Inflammatory macrophage (primary cell): ENCODE results near the gene TSPAN9.

Experiments used
- DNase-seq, 2 donors: peaks; one replicate each; pipeline ENCODE4 v3.0.0-alpha.2; 2020 to 2022

The TSPAN9 gene

DNA sequence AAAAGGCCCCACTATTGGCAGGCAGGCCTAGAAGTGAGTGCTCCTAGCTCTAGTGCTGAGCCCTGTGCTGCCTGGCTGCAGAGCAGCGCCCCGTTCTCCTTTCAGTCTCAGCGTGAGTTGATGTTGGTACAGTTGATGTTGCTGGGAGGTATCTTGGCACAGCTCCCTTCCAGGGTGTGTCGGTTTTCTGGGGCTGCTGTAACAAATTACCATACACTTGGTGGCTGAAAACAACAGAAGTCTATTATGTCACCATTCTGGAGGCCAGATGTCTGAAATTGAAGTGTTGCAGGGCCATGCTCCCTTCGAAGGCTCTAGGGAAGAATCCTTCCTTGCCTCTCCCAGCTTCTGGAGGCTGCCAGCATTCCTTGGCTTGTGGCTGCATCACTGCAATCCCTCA is 151.4 kb downstream of the TSPAN9 start:
- no peak for DNase-seq

DNA sequence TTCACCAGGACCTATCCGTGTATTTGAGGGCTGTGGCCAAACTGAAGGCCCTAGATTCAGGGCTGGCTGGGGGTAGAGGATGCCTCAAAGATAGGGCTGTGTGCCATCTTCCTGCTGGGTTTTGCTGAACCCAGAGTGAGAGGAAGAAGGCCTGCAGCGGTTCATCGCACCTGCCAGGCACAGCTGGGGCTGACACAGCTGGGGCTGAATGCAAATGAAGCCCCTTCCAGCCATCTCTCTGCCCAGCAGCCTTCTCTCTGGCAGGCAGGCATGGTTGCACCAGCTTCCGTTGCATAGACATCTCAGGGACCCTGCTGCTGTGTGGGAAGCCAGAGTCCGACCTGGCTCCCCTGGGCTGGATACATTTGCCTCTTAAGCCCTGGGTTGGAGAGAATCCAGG is 152.4 kb downstream of the TSPAN9 start:
- DNase-seq: no peak

DNA sequence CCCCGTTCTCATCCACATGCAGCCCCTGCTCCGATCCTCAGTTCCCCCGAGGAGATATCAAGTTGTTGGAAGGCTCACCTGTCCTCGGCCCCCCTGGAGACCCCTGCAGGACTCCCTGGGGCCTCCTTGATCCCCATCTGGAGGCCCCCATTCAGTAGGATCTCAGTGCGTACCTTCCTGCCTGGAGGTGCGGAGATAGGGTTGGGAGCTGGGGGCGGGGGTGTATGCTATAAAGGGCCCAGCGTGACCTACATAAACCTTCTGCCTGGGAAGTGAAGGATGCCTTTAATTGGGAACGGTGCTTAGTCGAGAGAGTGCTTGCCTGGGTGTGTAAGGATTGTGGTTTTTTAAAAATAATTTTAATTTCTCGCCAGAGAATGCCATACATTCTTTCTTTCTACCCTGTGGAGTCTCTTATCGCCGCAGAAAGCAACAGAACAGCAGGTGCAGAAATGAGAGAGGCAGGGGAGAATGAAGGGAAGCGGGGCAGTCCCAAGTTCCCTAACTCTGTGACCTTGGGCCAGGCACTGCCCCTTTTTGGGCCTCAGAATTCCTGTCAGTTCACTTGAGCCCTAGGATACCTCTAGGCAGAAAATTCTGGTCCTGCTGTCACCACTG is 153.7 kb downstream of the TSPAN9 start:
- DNase-seq: no peak

DNA sequence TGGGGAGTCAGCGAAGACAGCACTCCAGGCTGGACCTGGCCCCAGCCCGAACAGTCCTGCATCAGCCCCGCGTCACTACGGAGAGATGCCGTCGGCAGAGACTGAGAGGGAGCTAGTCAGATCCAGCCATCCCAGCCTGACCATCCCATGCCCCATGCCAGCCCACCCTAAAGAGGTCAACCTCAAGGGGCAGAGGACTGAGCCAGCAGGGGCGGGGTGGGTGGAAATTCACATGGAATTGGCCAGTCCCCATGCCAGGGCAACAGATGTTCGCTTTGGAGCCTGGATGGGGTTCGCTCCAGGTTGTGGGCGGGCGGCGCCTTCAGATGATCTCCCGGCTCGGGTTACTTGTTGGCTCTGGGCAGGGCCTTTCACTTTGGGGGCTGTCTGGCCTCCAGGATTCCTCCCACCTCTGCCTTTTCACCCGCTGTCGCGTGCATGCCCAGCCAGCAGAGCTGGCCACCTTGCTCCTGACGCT is 154.3 kb downstream of the TSPAN9 start:
- no peak for DNase-seq

GRCh38 chr12:3233797-3234196 is 156.6 kb downstream of the TSPAN9 start:
- DNase-seq: no peak

DNA sequence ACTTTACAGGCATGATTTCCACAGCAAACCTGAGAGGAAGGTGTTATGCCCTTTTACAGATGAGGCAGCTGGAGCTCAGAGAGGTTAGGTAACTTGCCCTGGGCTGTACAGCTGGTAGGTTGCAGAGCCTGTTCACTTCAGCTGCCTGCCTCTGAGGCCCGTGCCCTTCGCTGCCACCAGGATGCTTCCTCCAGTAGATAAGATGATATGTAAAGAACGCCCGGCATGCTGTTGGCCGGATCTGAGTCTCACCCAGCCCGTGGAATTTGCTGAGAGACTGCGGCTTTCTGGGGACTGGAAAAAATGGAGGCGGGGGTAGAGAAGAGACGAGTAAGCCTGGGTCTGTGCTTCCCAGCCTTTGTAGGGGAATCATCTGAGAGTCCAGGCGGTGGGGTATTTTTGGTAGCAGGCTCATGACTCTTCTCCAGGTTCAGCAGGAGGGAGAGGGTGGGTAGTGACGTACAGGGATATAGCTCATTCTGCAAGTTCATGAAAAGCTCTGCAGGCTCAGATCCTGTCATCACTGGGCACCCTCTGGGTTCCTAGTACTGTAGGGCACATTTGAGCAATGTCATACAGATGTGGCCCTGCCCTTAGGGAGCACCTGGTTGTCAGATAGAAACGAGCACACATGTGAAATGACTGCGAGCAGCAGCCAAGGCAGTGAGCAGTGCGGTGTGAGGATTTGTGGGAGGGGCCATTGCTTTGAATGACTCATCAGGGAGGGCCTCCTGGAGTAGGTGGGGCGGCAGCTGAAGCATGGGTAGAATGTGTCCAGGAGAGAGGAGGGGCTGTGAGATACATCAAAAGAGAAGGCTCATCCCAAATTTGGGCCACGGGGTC is 159.4 kb downstream of the TSPAN9 start:
- no peak for DNase-seq

GRCh38 chr12:3238196-3238595 is 161.0 kb downstream of the TSPAN9 start:
- no peak for DNase-seq

- DNase-seq: no peak
Measured at GRCh38 chr12:3241621-3242020, 164.4 kb downstream of the TSPAN9 start.

- no peak for DNase-seq
Measured at GRCh38 chr12:3242199-3242863, 165.2 kb downstream of the TSPAN9 start.

GRCh38 chr12:3243376-3244084 is 166.4 kb downstream of the TSPAN9 start:
- DNase-seq: no peak

GRCh38 chr12:3244219-3244750 is 167.1 kb downstream of the TSPAN9 start:
- DNase-seq: no peak

GRCh38 chr12:3246253-3246652 is 169.1 kb downstream of the TSPAN9 start:
- DNase-seq: no peak

GRCh38 chr12:3247077-3247476 is 169.9 kb downstream of the TSPAN9 start:
- DNase-seq: no peak

- no peak for DNase-seq
Measured at GRCh38 chr12:3247629-3248161, 170.5 kb downstream of the TSPAN9 start.

DNA sequence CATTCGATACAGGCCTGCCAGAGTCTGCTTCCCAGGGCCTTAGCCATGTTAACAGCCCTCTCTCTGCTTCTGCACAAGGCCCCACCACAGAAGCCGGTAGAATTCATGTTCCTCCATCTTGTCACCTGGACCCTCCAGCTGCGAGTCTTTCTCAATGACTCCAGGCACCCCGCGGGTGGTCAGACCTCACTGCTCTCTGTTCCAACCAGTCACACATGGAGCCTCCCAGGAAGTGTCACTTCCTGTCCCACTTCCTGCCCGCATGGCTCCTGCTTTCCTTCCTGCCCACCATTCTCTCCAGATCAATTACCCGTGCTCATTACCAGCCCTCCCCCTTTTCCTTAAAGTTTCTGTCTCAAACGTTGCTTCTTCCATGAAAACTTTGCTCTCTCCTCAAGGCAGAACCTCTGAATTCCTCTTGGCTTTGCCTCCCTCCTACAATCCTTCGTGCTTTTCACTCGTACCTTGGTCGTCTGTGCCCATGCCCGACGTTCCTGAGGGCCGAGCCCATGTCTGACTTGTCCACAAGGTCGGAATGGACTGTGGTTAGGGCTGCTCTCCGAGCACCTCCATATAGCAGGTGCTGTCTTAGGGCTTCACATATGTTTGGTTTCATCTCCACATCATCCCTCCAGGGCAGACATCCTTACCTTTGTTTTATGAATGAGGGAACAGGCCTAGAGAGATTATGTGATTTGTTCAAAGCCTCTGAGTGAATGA is 172.1 kb downstream of the TSPAN9 start:
- DNase-seq: no peak

DNA sequence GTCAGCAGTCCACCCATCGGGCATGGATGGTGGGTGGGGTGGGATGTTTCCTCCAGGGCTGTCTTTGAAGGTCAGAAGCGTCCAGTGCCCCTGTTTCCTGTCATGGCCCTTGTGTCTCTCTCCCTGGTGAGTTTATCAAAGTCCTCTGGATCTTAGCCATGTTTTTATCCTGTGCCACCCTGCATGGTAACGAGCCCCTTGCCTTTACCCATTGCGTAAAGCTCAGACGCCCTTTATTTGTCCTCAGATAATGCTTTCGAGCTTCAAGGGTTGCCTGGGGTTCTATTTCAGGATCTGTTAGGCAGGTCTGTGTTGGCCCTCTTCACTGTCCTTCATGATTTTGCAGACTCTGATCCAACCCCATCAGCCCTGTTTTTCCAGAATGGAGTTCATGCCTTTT is 172.9 kb downstream of the TSPAN9 start:
- no peak for DNase-seq

DNA sequence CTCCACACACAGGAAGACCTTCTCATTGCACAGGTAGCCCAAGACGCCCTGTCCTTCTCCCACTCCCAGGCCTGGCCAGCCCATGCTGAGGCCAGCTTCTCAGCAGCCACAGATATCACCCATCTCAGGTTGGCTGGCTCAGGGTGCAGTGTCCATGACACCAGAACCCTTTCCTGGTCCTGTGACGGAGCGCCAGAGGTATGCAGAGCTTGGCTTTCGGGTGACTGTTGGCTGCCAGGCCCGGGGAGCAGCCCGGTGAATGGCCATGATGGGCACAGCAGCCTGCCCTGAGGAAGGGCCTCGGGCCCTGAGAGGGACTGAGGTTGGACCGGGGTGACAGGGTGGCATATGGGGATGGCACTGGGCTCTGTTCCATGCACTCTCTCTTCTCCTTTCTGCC is 173.4 kb downstream of the TSPAN9 start:
- no peak for DNase-seq

GRCh38 chr12:3251067-3251466 is 173.9 kb downstream of the TSPAN9 start:
- DNase-seq: no peak

- no peak for DNase-seq
Measured at GRCh38 chr12:3251691-3252090, 174.5 kb downstream of the TSPAN9 start.

GRCh38 chr12:3252450-3252891 is 175.3 kb downstream of the TSPAN9 start:
- DNase-seq: no peak

DNA sequence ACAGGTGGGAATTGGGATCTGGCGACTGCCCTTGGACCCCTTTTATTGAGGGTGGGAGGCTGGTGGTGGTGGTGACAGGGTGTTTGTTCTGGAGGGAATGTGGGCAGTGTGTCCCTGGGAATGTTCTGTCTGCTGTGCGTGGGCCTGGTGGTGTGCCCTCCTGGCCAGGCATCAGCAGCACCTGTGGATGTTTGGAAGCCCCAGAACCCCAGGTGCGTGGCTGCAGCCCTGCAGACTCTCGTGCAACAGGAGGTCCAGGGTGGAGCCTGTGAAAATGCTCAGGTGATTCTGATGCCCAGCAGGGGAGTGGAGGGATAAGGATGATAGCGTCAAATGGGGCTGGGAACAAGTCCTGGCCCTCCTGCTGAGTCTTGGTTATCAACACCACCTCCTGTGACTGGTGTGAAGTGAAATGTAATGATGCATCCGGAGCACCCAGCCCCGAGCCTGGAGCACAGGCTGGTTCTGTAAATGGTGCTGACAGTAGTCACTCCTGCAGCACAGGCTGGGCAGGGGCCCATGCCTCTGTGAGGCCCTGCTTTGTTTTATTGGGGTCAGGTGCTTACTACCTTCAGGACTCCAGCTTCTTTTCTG is 176.6 kb downstream of the TSPAN9 start:
- no peak for DNase-seq
